Duodenal mucosa (tissue), 2 donors: ENCODE measurements around the gene CD79A.
A peak's percentile ranks its signal among the peaks of the same experiment; 100 is the strongest.

Experiments
- H3K27ac ChIP-seq: one replicate; pipeline ENCODE4 v1.7.0; 2013; ENCODE audit warnings: low read depth, low read length
- H3K27me3 ChIP-seq, 2 donors: one replicate each; pipeline ENCODE4 v1.7.0; 2013; ENCODE audit warnings: low read length in 2 of 2, control low read depth in 1 of 2; ENCODE audit not compliant: insufficient read depth in 2 of 2, control insufficient read depth in 1 of 2
- H3K36me3 ChIP-seq, 2 donors: one replicate each; pipeline ENCODE4 v1.7.0; 2013; ENCODE audit warnings: low read length in 2 of 2, control low read depth in 1 of 2; ENCODE audit not compliant: insufficient read depth in 2 of 2, control insufficient read depth in 1 of 2
- H3K4me1 ChIP-seq, 2 donors: one replicate each; pipeline ENCODE4 v1.7.0; 2013; ENCODE audit warnings: low read length in 2 of 2, control low read depth in 1 of 2; ENCODE audit not compliant: insufficient read depth in 2 of 2, control insufficient read depth in 1 of 2
- H3K4me3 ChIP-seq, 2 donors: one replicate each; pipeline ENCODE4 v1.7.0; 2013; ENCODE audit warnings: low read length in 2 of 2, low read depth in 1 of 2
- H3K9ac ChIP-seq, 2 donors: one replicate each; pipeline ENCODE4 v1.7.0; 2013; ENCODE audit warnings: low read length in 2 of 2, low read depth in 1 of 2
- H3K9me3 ChIP-seq, 2 donors: one replicate each; pipeline ENCODE4 v1.7.0; 2013; ENCODE audit warnings: low read length in 2 of 2, control low read depth in 1 of 2; ENCODE audit not compliant: control insufficient read depth in 1 of 2

CD79A gene

GRCh38 chr19:41905273-41906002 is 28.4 kb downstream of the CD79A start:
- H3K9ac ChIP-seq, result peak overlapping the region; percentile 60 to 82
- H3K9me3 ChIP-seq, result no peaks in the 10 kb centered on the region
- peaks cover 39 to 55% of the 10 kb centered on the region in 2 donors for H3K36me3 ChIP-seq
- H3K27me3 ChIP-seq, result peaks cover 2 to 3% of the 10 kb centered on the region in 2 donors
- peaks cover 10 to 17% of the 10 kb centered on the region in 2 donors for H3K4me1 ChIP-seq
- peak overlapping the region; percentile 41 to 64 for H3K4me3 ChIP-seq
- H3K27ac ChIP-seq, result no peak overlapping the region

GRCh38 chr19:41906271-41906670 is 29.2 kb downstream of the CD79A start:
- peaks cover 10 to 11% of the 10 kb centered on the region in 2 donors for H3K27me3 ChIP-seq
- peaks cover 38 to 52% of the 10 kb centered on the region in 2 donors for H3K36me3 ChIP-seq
- no peak overlapping the region for H3K9ac ChIP-seq
- no peak overlapping the region for H3K27ac ChIP-seq
- no peak overlapping the region for H3K4me3 ChIP-seq
- peaks cover 10 to 17% of the 10 kb centered on the region in 2 donors for H3K4me1 ChIP-seq
- H3K9me3 ChIP-seq, result no peaks in the 10 kb centered on the region

- H3K9me3 ChIP-seq, result no peaks in the 10 kb centered on the region
- no peak overlapping the region for H3K27ac ChIP-seq
- no peak overlapping the region for H3K9ac ChIP-seq
- H3K4me1 ChIP-seq, result peaks cover 10 to 17% of the 10 kb centered on the region in 2 donors
- H3K4me3 ChIP-seq, result no peak overlapping the region
- H3K36me3 ChIP-seq, result peaks cover 32 to 44% of the 10 kb centered on the region in 2 donors
- peaks cover 19% of the 10 kb centered on the region in 2 donors for H3K27me3 ChIP-seq
Observed at GRCh38 chr19:41906916-41907680, 30.0 kb downstream of the CD79A start.

GRCh38 chr19:41907994-41908615 is 31.0 kb downstream of the CD79A start:
- peaks cover 25 to 27% of the 10 kb centered on the region in 2 donors for H3K27me3 ChIP-seq
- H3K4me1 ChIP-seq, result peaks cover 10 to 17% of the 10 kb centered on the region in 2 donors
- no peak overlapping the region for H3K27ac ChIP-seq
- peaks cover 27 to 34% of the 10 kb centered on the region in 2 donors for H3K36me3 ChIP-seq
- no peak overlapping the region for H3K4me3 ChIP-seq
- H3K9ac ChIP-seq, result no peak overlapping the region
- no peaks in the 10 kb centered on the region for H3K9me3 ChIP-seq

- Histone ChIP-seq H3K4me1 (peaks cover 3 to 11% of the 10 kb centered on the region in 2 donors), H3K9me3 (no peaks in the 10 kb centered on the region), H3K4me3 (no peak overlapping the region), H3K27me3 (peaks cover 33 to 34% of the 10 kb centered on the region in 2 donors), H3K27ac (no peak overlapping the region), H3K9ac (no peak overlapping the region), H3K36me3 (peaks cover 23 to 26% of the 10 kb centered on the region in 2 donors)
Observed at GRCh38 chr19:41908724-41909464, 31.8 kb downstream of the CD79A start.

GRCh38 chr19:41909706-41910105 is 32.6 kb downstream of the CD79A start:
- H3K27ac ChIP-seq, result no peak overlapping the region
- no peak overlapping the region for H3K4me3 ChIP-seq
- H3K27me3 ChIP-seq, result peaks cover 38 to 40% of the 10 kb centered on the region in 2 donors
- peaks cover 0 to 7% of the 10 kb centered on the region in 2 donors for H3K4me1 ChIP-seq
- peaks cover 18 to 19% of the 10 kb centered on the region in 2 donors for H3K36me3 ChIP-seq
- H3K9me3 ChIP-seq, result no peaks in the 10 kb centered on the region
- no peak overlapping the region for H3K9ac ChIP-seq

GRCh38 chr19:41910240-41910991 is 33.3 kb downstream of the CD79A start:
- H3K27me3 ChIP-seq, result peaks cover 42 to 44% of the 10 kb centered on the region in 2 donors
- no peak overlapping the region for H3K4me3 ChIP-seq
- H3K9ac ChIP-seq, result no peak overlapping the region
- H3K4me1 ChIP-seq, result peaks cover 3 to 4% of the 10 kb centered on the region in 2 donors
- no peak overlapping the region for H3K27ac ChIP-seq
- H3K36me3 ChIP-seq, result peaks cover 14 to 16% of the 10 kb centered on the region in 2 donors
- H3K9me3 ChIP-seq, result no peaks in the 10 kb centered on the region

GRCh38 chr19:41910992-41911888 is 34.2 kb downstream of the CD79A start:
- H3K4me3 ChIP-seq, result no peak overlapping the region
- peaks cover 50 to 52% of the 10 kb centered on the region in 2 donors for H3K27me3 ChIP-seq
- H3K27ac ChIP-seq, result no peak overlapping the region
- peaks cover 0 to 5% of the 10 kb centered on the region in 2 donors for H3K4me1 ChIP-seq
- H3K9me3 ChIP-seq, result no peaks in the 10 kb centered on the region
- H3K9ac ChIP-seq, result no peak overlapping the region
- peaks cover 8 to 10% of the 10 kb centered on the region in 2 donors for H3K36me3 ChIP-seq
